ENCODE data around the gene FPR2.

FPR2 gene

DNA sequence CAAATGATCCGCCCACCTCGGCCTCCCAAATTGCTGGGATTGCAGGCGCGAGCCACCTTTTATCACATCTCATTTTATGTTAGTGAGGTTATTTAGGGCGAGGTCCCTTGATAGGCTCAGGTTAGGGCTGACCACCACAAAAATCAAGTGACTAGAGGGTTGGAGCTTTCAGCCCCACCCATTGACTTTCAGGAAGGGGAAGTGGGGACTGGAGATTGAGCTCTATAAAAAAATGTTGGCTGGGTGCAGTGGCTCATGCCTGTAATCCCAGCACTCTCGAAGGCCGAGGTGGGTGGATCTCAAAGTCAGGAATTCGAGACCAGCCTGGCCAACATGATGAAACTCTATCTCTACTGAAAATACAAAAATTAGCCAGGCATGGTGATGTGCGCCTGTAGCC lies 54.1 kb downstream of the FPR2 start:
- TF ChIP-seq, protein P1, sequence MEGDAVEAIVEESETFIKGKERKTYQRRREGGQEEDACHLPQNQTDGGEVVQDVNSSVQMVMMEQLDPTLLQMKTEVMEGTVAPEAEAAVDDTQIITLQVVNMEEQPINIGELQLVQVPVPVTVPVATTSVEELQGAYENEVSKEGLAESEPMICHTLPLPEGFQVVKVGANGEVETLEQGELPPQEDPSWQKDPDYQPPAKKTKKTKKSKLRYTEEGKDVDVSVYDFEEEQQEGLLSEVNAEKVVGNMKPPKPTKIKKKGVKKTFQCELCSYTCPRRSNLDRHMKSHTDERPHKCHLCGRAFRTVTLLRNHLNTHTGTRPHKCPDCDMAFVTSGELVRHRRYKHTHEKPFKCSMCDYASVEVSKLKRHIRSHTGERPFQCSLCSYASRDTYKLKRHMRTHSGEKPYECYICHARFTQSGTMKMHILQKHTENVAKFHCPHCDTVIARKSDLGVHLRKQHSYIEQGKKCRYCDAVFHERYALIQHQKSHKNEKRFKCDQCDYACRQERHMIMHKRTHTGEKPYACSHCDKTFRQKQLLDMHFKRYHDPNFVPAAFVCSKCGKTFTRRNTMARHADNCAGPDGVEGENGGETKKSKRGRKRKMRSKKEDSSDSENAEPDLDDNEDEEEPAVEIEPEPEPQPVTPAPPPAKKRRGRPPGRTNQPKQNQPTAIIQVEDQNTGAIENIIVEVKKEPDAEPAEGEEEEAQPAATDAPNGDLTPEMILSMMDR (IDR thresholded peaks at IDR 0.05): no peak
- Histone ChIP-seq H3K9me3 (no peaks in the 10 kb centered on the region), H3K36me3 (no peaks in the 10 kb centered on the region), H3K4me3 (ENCODE audit: low read depth in 1 of 2, low read length in 1 of 2) (no peak overlapping the region), H3K27ac (no peak overlapping the region), H3K4me1 (ENCODE audit: control insufficient read depth in 1 of 2, insufficient read depth in 1 of 2, low read depth in 1 of 2, low read length in 1 of 2) (no peaks in the 10 kb centered on the region), H3K27me3 (no peaks in the 10 kb centered on the region)

DNA sequence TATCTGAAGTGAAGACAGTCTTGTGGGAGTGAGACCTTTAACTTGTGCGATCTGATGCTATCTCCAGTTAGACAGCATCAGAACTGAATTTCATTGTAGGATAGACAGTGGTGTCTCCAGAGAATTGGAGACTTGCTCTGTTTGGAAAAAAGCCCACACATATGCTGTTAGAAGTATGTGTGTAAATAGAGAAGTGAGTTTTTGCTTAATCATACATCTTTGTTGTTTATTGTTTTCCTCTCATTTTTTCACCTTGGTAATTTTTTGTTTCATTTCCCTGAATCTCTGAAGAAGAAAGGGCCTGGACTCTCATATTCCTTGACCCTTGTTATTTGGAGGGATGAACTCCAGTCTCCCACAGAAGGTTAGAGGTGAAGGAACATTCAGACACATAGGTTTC lies 55.7 kb downstream of the FPR2 start:
- Histone ChIP-seq H3K4me3 (ENCODE audit: low read depth in 1 of 2, low read length in 1 of 2) (no peak overlapping the region), H3K27me3 (no peaks in the 10 kb centered on the region), H3K9me3 (no peaks in the 10 kb centered on the region), H3K4me1 (ENCODE audit: control insufficient read depth in 1 of 2, insufficient read depth in 1 of 2, low read depth in 1 of 2, low read length in 1 of 2) (no peaks in the 10 kb centered on the region), H3K36me3 (no peaks in the 10 kb centered on the region), H3K27ac (no peak overlapping the region)
- TF ChIP-seq, protein P1 (IDR thresholded peaks at IDR 0.05): no peak

DNA sequence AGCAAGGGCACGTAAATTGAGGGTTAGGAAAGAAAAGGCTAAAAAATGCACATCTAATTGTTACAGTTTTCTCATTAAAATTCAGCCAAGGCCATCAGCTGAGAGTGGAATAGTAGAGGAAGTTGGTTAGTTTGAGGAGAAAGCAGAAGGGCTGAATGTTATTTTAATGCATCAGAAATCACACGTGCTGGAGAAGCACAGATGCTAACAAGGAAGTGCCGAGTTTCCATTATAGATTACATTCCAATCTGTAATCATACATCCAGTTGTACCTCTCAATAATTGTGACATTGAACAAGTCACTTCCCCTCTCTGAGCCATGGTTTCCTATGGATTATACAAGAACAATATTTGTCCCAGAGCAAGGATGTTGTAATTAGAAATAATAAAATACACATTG lies 59.0 kb downstream of the FPR2 start:
- Histone ChIP-seq H3K9me3 (peaks cover 5% of the 10 kb centered on the region), H3K4me3 (ENCODE audit: low read depth in 1 of 2, low read length in 1 of 2) (no peak overlapping the region), H3K36me3 (no peaks in the 10 kb centered on the region), H3K4me1 (ENCODE audit: control insufficient read depth in 1 of 2, insufficient read depth in 1 of 2, low read depth in 1 of 2, low read length in 1 of 2) (peaks cover 0 to 3% of the 10 kb centered on the region in 2 experiments), H3K27me3 (no peaks in the 10 kb centered on the region), H3K27ac (no peak overlapping the region)
- TF ChIP-seq, protein P1 (IDR thresholded peaks at IDR 0.05): no peak

All from neutrophil (primary cell).